A549 (cell line): ENCODE measurements around the gene ANKRD24. TPM values are rescaled to one million over a fixed set of nuclear protein-coding genes. Genes with fewer than 3 reads are reported as not detected.

Source experiments
- ATAC-seq, 2 experiments: fragments of 200-7000 bp in 1 of 2; fragments of >200 bp in 1 of 2; cut with Nextera tagmentation in 1 of 2; cut with Tn5 transposase in 1 of 2; 3 replicates each; pipeline versions ENCODE4 v1.8.0 to v1.9.1; 2018 to 2020; ENCODE audit warnings: mild to moderate bottlenecking in 1 of 2, moderate library complexity in 1 of 2
- CTCF ChIA-PET: fragments of 300-600 bp; sonication (Branson Sonifier 250); formaldehyde crosslinking; extraction: SDS; loops from one replicate; lab custom pipeline; 2021; ENCODE audit warnings: antibody characterized with exemption, inconsistent platforms; lab: Yijun Ruan, JAX
- POLR2A ChIA-PET: fragments of 350-600 bp; formaldehyde crosslinking; extraction: SDS; loops from one replicate; lab custom pipeline; 2021; ENCODE audit warnings: antibody characterized with exemption, inconsistent platforms; lab: Yijun Ruan, JAX
- DNase-seq, 2 experiments: peaks; one replicate each; pipeline versions ENCODE4 v3.0.0 to v3.0.0-alpha.2; 2011 to 2016; ENCODE audit warnings: low read depth in 1 of 2, low spot score in 1 of 2
- FAIRE-seq: peaks from 2 replicates; lab custom pipeline; 2011; peaks lifted over from hg19 to GRCh38; lab: Jason Lieb, UNC
- H3K27ac ChIP-seq, 2 experiments: fragments of >200 bp; sonication (Bioruptor Twin); formaldehyde crosslinking; 3 replicates each; pipeline ENCODE4 v1.5.1; 2016 to 2017
- H3K4me1 ChIP-seq: fragments of >200 bp; sonication (Bioruptor Twin); formaldehyde crosslinking; 3 replicates; pipeline ENCODE4 v1.6.1; 2016
- H3K4me2 ChIP-seq: fragments of >200 bp; sonication (Bioruptor Twin); formaldehyde crosslinking; 3 replicates; pipeline ENCODE4 v1.6.1; 2016
- H3K4me3 ChIP-seq: fragments of >200 bp; sonication (Bioruptor Twin); formaldehyde crosslinking; 3 replicates; pipeline ENCODE4 v1.5.1; 2016
- H3K9me3 ChIP-seq: fragments of >200 bp; sonication (Bioruptor Twin); formaldehyde crosslinking; 3 replicates; pipeline ENCODE4 v1.6.1; 2016
- ATOH8 ChIP-seq: fragments of 250-450 bp; sonication (Bioruptor Pico); IDR thresholded peaks from 2 replicates; pipeline ENCODE4 v1.5.0; 2020; ENCODE audit warnings: low read depth, mild to moderate bottlenecking, moderate library complexity
- E2F6 ChIP-seq: IDR thresholded peaks from 2 replicates; pipeline ENCODE4 v1.6.1; 2012; ENCODE audit warnings: low read depth, borderline replicate concordance
- EHMT2 ChIP-seq: fragments of 200-600 bp; sonication (generic); IDR thresholded peaks from 2 replicates; pipeline ENCODE4 v1.6.1; 2016; ENCODE audit warnings: antibody characterized with exemption, low read depth, mild to moderate bottlenecking, moderate library complexity
- EP300 ChIP-seq, 2 experiments: fragments of >200 bp; sonication (Bioruptor Twin); formaldehyde crosslinking; IDR thresholded peaks; 2 replicates in 1 of 2; 3 replicates in 1 of 2; pipeline ENCODE4 v1.6.1; 2016 to 2017
- ESRRA ChIP-seq: fragments of 150-350 bp; IDR thresholded peaks from 2 replicates; pipeline ENCODE4 v1.6.1; 2014; ENCODE audit warnings: mild to moderate bottlenecking, low read length, borderline replicate concordance
- HES2 ChIP-seq: fragments of >200 bp; sonication (Bioruptor Twin); formaldehyde crosslinking; IDR thresholded peaks from 2 replicates; pipeline ENCODE4 v1.6.1; 2016
- HEYL ChIP-seq: fragments of 250-450 bp; sonication (Bioruptor Pico); IDR thresholded peaks from 2 replicates; pipeline ENCODE4 v1.8.0; 2021; ENCODE audit warnings: mild to moderate bottlenecking, moderate library complexity
- HMGXB4 ChIP-seq: fragments of 250-450 bp; sonication (Bioruptor Pico); IDR thresholded peaks from 2 replicates; pipeline ENCODE4 v1.5.0; 2021; ENCODE audit warnings: mild to moderate bottlenecking, moderate library complexity, borderline replicate concordance
- HOXB13 ChIP-seq: fragments of 250-450 bp; sonication (Bioruptor Pico); IDR thresholded peaks from 2 replicates; pipeline ENCODE4 v1.5.0; 2020; ENCODE audit warnings: low read depth, mild to moderate bottlenecking, moderate library complexity
- HOXB5 ChIP-seq: fragments of 250-450 bp; sonication (Bioruptor Pico); IDR thresholded peaks from 2 replicates; pipeline ENCODE4 v1.5.0; 2020; ENCODE audit warnings: mild to moderate bottlenecking, moderate library complexity
- JUN ChIP-seq, 2 experiments: fragments of >200 bp; sonication (Bioruptor Twin); formaldehyde crosslinking; IDR thresholded peaks; 2 replicates in 1 of 2; 3 replicates in 1 of 2; pipeline ENCODE4 v1.6.1; 2016 to 2017
- JUNB ChIP-seq: fragments of >200 bp; sonication (Bioruptor Twin); formaldehyde crosslinking; IDR thresholded peaks from 2 replicates; pipeline ENCODE4 v1.6.1; 2016
- KDM1A ChIP-seq: fragments of 200-600 bp; sonication (generic); IDR thresholded peaks from 2 replicates; pipeline ENCODE4 v1.6.1; 2016; ENCODE audit warnings: low read depth, mild to moderate bottlenecking
- MAFK ChIP-seq: fragments of 450-650 bp; IDR thresholded peaks from 2 replicates; pipeline ENCODE4 v1.6.1; 2014; ENCODE audit not compliant: partially characterized antibody
- MAX ChIP-seq: IDR thresholded peaks from 2 replicates; pipeline ENCODE4 v1.6.1; 2012
- NFE2L2 ChIP-seq: fragments of 150-350 bp; conservative IDR thresholded peaks from 2 replicates; pipeline ENCODE4 v1.6.1; 2014; ENCODE audit warnings: low read length
- POLR2A ChIP-seq: IDR thresholded peaks from 2 replicates; pipeline ENCODE4 v1.6.1; 2012; ENCODE audit warnings: mild to moderate bottlenecking, low read length
- RCOR1 ChIP-seq: fragments of 150-350 bp; IDR thresholded peaks from 2 replicates; pipeline ENCODE4 v1.6.1; 2014; ENCODE audit warnings: antibody characterized with exemption, low read length, low read depth
- RFX5 ChIP-seq: fragments of 450-650 bp; IDR thresholded peaks from 2 replicates; pipeline ENCODE4 v1.7.1; 2014; ENCODE audit warnings: antibody characterized with exemption, mild to moderate bottlenecking, moderate library complexity
- SMC3 ChIP-seq: fragments of >200 bp; sonication (Bioruptor Twin); formaldehyde crosslinking; IDR thresholded peaks from 3 replicates; pipeline ENCODE4 v1.6.1; 2018; ENCODE audit warnings: inconsistent platforms
- TFCP2L1 ChIP-seq: fragments of 250-450 bp; sonication (Bioruptor Pico); IDR thresholded peaks from 2 replicates; pipeline ENCODE4 v1.5.0; 2021; ENCODE audit warnings: mild to moderate bottlenecking
- TP53 ChIP-seq: fragments of 250-450 bp; sonication (Bioruptor Pico); IDR thresholded peaks from 2 replicates; pipeline ENCODE4 v1.5.0; 2021; ENCODE audit warnings: mild to moderate bottlenecking, moderate library complexity
- ZC3H11A ChIP-seq: fragments of 450-650 bp; IDR thresholded peaks from 2 replicates; pipeline ENCODE4 v1.6.1; 2014; ENCODE audit warnings: antibody characterized with exemption, mild to moderate bottlenecking
- ZFP36 ChIP-seq: fragments of 450-650 bp; IDR thresholded peaks from 2 replicates; pipeline ENCODE4 v1.6.1; 2014; ENCODE audit warnings: borderline replicate concordance; ENCODE audit not compliant: partially characterized antibody
- WGBS: methylation state at CpG from one replicate; pipeline ENCODE4 v1.1.6; 2017; ENCODE audit errors: missing lambda C conversion rate; 5-methylcytosine and 5-hydroxymethylcytosine counted together
- polyA plus RNA-seq, 4 experiments: library from polyadenylated mRNA; depleted of rRNA in 3 of 4; stranded (reverse); fragments of >200 nt; fragmentation: RNase III in 1 of 4; extraction: RNeasy Plus Mini Kit Qiagen cat#74134 plus additional on column Dnase treatment in 1 of 4; gene quantifications; 2 replicates in 3 of 4; 3 replicates in 1 of 4; pipeline ENCODE4 v1.2.3, GENCODE V29; 2011 to 2017

Gene ANKRD24
- polyA plus RNA-seq, 2 of the 4 experiments (the other 2 are of a cell fraction): 0.28 to 0.36 TPM

GRCh38 chr19:4220188-4220587 is 37.7 kb downstream of the ANKRD24 start:
- WGBS: 86% methylated on average over 7 of the region's 7 CpGs
- FAIRE-seq (no peak), DNase-seq (no peak), ATAC-seq (no peak)
- Histone ChIP-seq H3K9me3 (no peaks in the 10 kb centered on the region), H3K4me2 (no peak overlapping the region), H3K4me3 (no peak overlapping the region), H3K27ac (no peak overlapping the region; a peak in 1 of 6 replicates), H3K4me1 (peaks cover 5% of the 10 kb centered on the region; the same call in 1 of the 3 replicates)
- ChIA-PET CTCF (interaction anchor here (0.6 to 8.1 kb wide), 4 partner anchors 8 to 92 kb away, joined by 4 to 45 read pairs (median 14); no protein-coding TSS in a partner anchor), POLR2A (no interaction called here)
- TF ChIP-seq ZFP36 (peak; percentile 66), ESRRA (no peak), JUN (IDR thresholded peaks at IDR 0.05) (no peak), MAFK (no peak), HMGXB4 (CRISPR knock-in tag) (no peak)

GRCh38 chr19:4224470-4224869 is 42.0 kb downstream of the ANKRD24 start:
- 71% methylated on average over 9 of the region's 15 CpGs for WGBS
- no peak for FAIRE-seq
- Histone ChIP-seq H3K27ac (no peak overlapping the region), H3K4me2 (no peak overlapping the region), H3K4me1 (peaks cover 17% of the 10 kb centered on the region), H3K9me3 (no peaks in the 10 kb centered on the region), H3K4me3 (no peak overlapping the region)
- ChIA-PET CTCF (interaction anchor here (3.6 kb wide), 1 partner anchor 9 kb away, joined by 15 read pairs; no protein-coding TSS in a partner anchor), POLR2A (no interaction called here)
- ATAC-seq: 0 out of 6 replicates have a peak, but pooled peaks of 1 of the 2 experiments have one; percentile 27
- no peak for TF ChIP-seq KDM1A
- TF ChIP-seq NFE2L2: no peak
- no peak for TF ChIP-seq ZC3H11A
- TF ChIP-seq JUNB: no peak
- no peak for TF ChIP-seq EP300 (IDR thresholded peaks at IDR 0.05)
- no peak for TF ChIP-seq RCOR1
- no peak for TF ChIP-seq E2F6
- no peak for TF ChIP-seq HOXB5 (CRISPR knock-in tag)
- no peak for DNase-seq

GRCh38 chr19:4225885-4226284 is 43.4 kb downstream of the ANKRD24 start:
- FAIRE-seq (no peak), ATAC-seq (no peak), DNase-seq (no peak)
- Histone ChIP-seq H3K4me1 (peaks cover 14% of the 10 kb centered on the region), H3K9me3 (no peaks in the 10 kb centered on the region), H3K4me2 (no peak overlapping the region), H3K27ac (no peak overlapping the region), H3K4me3 (no peak overlapping the region)
- no peak for TF ChIP-seq MAX
- no peak for TF ChIP-seq ESRRA
- no peak for TF ChIP-seq HES2
- no peak for TF ChIP-seq TFCP2L1 (CRISPR knock-in tag)
- no peak for TF ChIP-seq RFX5
- TF ChIP-seq POLR2A: no peak
- no peak for TF ChIP-seq JUN (IDR thresholded peaks at IDR 0.05)
- TF ChIP-seq EHMT2: no peak
- TF ChIP-seq TP53 (CRISPR knock-in tag): no peak
- TF ChIP-seq HOXB13 (CRISPR knock-in tag): no peak
- no peak for TF ChIP-seq SMC3
- TF ChIP-seq HEYL: no peak
- TF ChIP-seq ATOH8: no peak
- ChIA-PET POLR2A (no interaction called here), CTCF (no interaction called here)
- 69% methylated on average over 8 of the region's 8 CpGs for WGBS
